Endothelial cell (in vitro differentiated cells): ENCODE results near the gene SPACDR. TPM values are rescaled to one million over a fixed set of nuclear protein-coding genes. Genes with fewer than 3 reads are reported as not detected.

ENCODE experiments used
- DNase-seq: peaks from one replicate; pipeline ENCODE4 v3.0.0; 2021; ENCODE audit warnings: low spot score
- H3K27ac Mint-ChIP-seq: one replicate; pipeline ENCODE4 v1.8.0; 2021; ENCODE audit warnings: mixed read lengths, inconsistent platforms; ENCODE audit not compliant: unreplicated experiment
- H3K27me3 Mint-ChIP-seq: one replicate; pipeline ENCODE4 v1.8.0; 2021; ENCODE audit warnings: mild to moderate bottlenecking, moderate library complexity, mixed read lengths, inconsistent platforms; ENCODE audit not compliant: unreplicated experiment
- H3K36me3 Mint-ChIP-seq: one replicate; pipeline ENCODE4 v1.8.0; 2021; ENCODE audit warnings: mild to moderate bottlenecking, low read depth, mixed read lengths, inconsistent platforms; ENCODE audit not compliant: unreplicated experiment
- H3K4me1 Mint-ChIP-seq: one replicate; pipeline ENCODE4 v1.8.0; 2021; ENCODE audit warnings: mild to moderate bottlenecking, mixed read lengths, inconsistent platforms; ENCODE audit not compliant: unreplicated experiment
- H3K4me3 Mint-ChIP-seq: one replicate; pipeline ENCODE4 v1.8.0; 2021; ENCODE audit warnings: mild to moderate bottlenecking, mixed read lengths, inconsistent platforms; ENCODE audit not compliant: unreplicated experiment
- H3K9me3 Mint-ChIP-seq: one replicate; pipeline ENCODE4 v1.8.0; 2021; ENCODE audit warnings: mixed read lengths, inconsistent platforms; ENCODE audit not compliant: unreplicated experiment
- long read RNA-seq: library from polyadenylated mRNA; unstranded; transcript quantifications from one replicate; pipeline ENCODE4 v2.0.0, GENCODE V29; 2020; ENCODE audit not compliant: unreplicated experiment
- total RNA-seq: library from RNA; stranded (reverse); fragmentation: NEBNext Ultra II Directional; extraction: Animal tissue kit (Norgen Biotek cat#: 25700); gene quantifications from one replicate; pipeline ENCODE4 v1.2.1, GENCODE V29; 2021; ENCODE audit not compliant: unreplicated experiment
- TF ChIP-seq, protein P1 (sequence below): fragments of 200-600 bp; sonication (generic); IDR thresholded peaks from one replicate; pipeline ENCODE4 v1.5.0; 2021; ENCODE audit warnings: antibody characterized with exemption; ENCODE audit not compliant: unreplicated experiment

SPACDR gene, protein sequence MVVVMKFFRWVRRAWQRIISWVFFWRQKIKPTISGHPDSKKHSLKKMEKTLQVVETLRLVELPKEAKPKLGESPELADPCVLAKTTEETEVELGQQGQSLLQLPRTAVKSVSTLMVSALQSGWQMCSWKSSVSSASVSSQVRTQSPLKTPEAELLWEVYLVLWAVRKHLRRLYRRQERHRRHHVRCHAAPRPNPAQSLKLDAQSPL
- 4.3 TPM for total RNA-seq
- long read RNA-seq, partial matches to known transcripts, result 0 of 2 reads
- long read RNA-seq, other reads (novel, unspliced or antisense), result 0 of 2 reads

DNA sequence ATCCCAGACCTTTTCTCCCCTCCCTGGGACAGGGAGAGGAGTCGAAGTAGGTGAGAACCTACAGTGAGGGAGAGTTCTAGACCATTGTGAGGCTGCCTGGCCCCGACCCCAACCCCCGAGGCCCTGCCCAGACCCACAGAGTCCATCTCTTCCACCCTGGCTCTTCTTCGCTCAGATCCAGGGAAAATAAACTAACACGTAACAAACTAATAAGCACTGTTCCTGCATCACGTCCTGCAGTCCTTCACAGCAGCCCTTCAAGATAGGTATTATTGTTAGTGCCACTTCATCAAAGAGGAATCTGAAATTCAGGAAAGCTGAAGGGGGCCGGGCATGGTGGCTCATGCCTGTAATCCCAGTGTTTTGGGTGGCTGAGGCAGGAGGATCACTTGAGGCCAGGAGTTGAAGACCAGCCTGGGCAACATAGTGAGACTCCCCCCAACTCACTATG lies at the start of gene SPACDR:
Gene SPACDR (minus strand): TSS at position 51 of the 451 bp plus-strand sequence. CDS start 235 bp downstream, outside the sequence.
- DNase-seq, result no peak

DNA sequence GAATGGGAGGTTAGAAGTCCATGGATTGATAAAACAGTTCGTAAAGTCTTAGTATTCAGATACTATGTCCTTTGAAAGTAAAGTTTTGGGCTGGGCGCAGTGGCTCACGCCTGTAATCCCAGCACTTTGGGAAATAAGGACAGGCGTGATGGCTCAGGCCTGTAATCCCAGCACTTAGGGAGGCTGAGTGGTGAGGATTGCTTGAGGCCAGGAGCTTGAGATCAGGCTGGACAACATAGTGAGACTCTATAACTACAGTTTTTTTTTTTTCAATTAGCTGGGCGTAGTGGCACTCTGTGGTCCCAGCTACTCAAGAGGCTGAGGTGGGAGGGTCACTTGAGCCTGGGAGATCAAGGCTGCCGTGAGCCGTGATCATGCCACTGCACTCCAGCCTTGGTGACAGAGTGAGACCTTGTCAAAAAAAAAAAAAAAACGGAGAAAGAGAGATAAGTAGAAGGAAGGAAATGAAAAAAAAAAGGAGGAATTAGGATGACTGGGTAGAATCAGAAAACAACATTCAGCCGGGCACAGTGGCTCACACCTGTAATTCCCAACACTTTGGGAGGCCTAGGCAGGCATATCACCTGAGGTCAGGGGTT lies 49.3 kb upstream of the SPACDR start:
- Mint-ChIP-seq H3K27me3 (peaks cover 4% of the 10 kb centered on the region), H3K27ac (no peak overlapping the region), H3K36me3 (no peaks in the 10 kb centered on the region), H3K4me1 (peaks cover 8% of the 10 kb centered on the region), H3K4me3 (no peak overlapping the region), H3K9me3 (no peaks in the 10 kb centered on the region)
- no peak for DNase-seq
- TF ChIP-seq, protein P1, sequence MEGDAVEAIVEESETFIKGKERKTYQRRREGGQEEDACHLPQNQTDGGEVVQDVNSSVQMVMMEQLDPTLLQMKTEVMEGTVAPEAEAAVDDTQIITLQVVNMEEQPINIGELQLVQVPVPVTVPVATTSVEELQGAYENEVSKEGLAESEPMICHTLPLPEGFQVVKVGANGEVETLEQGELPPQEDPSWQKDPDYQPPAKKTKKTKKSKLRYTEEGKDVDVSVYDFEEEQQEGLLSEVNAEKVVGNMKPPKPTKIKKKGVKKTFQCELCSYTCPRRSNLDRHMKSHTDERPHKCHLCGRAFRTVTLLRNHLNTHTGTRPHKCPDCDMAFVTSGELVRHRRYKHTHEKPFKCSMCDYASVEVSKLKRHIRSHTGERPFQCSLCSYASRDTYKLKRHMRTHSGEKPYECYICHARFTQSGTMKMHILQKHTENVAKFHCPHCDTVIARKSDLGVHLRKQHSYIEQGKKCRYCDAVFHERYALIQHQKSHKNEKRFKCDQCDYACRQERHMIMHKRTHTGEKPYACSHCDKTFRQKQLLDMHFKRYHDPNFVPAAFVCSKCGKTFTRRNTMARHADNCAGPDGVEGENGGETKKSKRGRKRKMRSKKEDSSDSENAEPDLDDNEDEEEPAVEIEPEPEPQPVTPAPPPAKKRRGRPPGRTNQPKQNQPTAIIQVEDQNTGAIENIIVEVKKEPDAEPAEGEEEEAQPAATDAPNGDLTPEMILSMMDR, result no peak

More for the DNA sequence above, at the start of gene SPACDR:
- Mint-ChIP-seq H3K4me3 (peak within 1 kb of the TSS; percentile 43), H3K9me3 (no peaks in the 10 kb centered on the region), H3K27ac (peak within 1 kb of the TSS; percentile 52), H3K27me3 (peaks cover 4% of the 10 kb centered on the region), H3K36me3 (peaks cover 7% of the 10 kb centered on the region), H3K4me1 (peaks cover 5% of the 10 kb centered on the region)
- TF ChIP-seq, protein P1, result no peak

DNA sequence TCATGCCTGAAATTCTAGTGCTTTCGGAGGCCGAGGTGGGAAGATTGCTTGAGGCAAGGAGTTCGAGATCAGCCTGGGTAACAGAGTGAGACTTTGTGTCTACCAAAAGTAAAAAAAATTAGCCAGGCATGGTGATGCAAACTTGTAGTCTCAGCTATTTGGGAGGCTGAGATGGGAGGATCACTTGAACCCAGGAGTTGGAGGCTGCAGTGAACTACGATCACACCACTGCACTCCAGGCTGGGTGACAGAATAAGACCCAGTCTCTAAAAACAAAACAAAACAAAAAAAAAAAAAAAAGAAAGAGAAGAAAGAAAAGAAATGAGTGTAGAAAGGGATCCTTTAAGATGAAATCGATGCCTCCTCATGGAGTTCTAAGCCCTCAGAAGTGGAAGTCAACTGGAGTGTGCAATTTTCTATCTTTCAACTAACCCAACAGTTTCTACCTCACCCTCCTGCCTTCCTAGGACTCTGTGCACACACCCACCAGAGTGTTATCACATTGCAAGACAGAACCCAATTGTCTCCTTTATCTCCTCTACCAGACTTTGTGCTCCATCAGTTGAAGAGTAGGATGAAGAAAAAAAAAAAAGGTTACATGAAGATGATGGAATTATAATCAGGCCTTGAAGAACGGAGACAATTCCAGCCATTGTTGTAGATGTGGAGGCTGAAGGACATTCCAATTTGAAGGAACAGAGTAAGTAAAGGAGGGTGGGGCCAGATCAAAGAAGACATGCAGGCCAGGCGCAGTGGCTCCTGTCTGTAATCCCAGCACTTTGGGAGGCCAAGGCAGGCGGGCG lies 46.6 kb upstream of the SPACDR start:
- DNase-seq, result no peak
- H3K9me3 Mint-ChIP-seq, result no peaks in the 10 kb centered on the region
- no peak overlapping the region for H3K4me3 Mint-ChIP-seq
- H3K4me1 Mint-ChIP-seq, result peaks cover 8% of the 10 kb centered on the region
- no peak overlapping the region for H3K27ac Mint-ChIP-seq
- TF ChIP-seq, protein P1, result no peak
- no peaks in the 10 kb centered on the region for H3K36me3 Mint-ChIP-seq
- H3K27me3 Mint-ChIP-seq, result peaks cover 4% of the 10 kb centered on the region

DNA sequence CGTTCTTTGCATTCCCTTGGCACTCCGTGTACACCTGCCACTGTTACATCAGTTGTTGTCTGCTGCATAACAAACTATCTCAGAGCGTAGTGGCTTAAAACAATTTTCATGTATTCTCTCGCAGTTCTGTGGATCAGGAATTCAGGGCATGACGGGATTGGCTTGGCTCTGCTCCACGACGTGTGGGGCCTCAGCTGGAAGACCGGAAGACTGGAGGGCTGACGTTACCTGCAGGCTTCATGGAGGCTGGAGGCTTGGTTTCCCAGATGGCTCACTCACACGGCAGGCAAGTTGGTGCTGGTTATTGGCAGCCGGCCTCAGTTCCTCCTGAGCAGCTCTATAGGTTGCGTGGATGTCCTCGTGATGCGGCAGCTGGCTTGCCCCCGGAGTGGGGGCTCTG lies 45.2 kb upstream of the SPACDR start:
- Mint-ChIP-seq H3K9me3 (no peaks in the 10 kb centered on the region), H3K27me3 (peaks cover 4% of the 10 kb centered on the region), H3K27ac (no peak overlapping the region), H3K36me3 (no peaks in the 10 kb centered on the region), H3K4me3 (no peak overlapping the region), H3K4me1 (peaks cover 3% of the 10 kb centered on the region)
- TF ChIP-seq, protein P1, result no peak
- DNase-seq, result no peak
